NCI-H1105 treated with DMSO at 0.1 percent for 48 hours (cell line): ENCODE measurements around the gene EPHA8.

ENCODE experiments used
- DNase-seq: peaks from one replicate; lab custom pipeline; 2025; lab: John Stamatoyannopoulos, UW

The EPHA8 gene

DNA sequence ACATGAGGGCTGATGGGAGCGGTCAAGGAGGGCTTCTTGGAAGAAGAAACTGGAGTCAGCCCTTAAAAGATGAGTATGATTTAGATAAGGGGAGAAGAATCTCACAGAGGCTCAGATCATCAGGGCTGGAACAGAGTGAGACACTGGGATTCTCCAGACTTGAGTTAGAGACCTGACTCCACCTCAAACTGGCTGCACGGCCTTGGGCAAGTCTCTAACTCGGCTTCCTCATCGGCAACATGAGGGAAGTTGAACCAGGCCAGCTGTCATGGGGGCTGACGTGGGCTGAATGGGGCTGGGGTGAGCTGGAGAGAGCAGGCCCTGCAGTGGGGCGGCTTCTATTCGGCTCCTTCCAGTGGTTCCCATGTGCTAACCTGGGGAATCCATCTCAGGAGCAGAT, 82.6 kb downstream of the EPHA8 start:
- no peak for DNase-seq

DNA sequence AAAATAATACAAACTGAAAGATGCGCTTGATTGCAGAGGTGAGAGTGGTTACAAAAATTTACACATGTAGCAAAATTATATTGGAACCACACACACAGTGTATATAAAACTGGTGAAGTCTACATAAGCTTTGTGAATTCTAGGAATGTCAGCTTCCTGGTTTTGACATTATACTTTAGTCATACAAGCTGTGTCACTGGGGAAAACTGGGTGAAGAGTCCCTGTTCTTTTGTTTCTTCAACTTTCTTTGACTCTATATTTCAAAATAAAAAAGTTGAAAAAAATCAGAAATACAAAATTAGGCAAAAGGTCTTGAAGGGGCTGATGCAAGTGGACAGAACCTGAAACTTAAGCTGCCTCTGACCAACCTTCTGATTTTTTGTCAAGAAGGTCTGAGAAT, 83.1 kb downstream of the EPHA8 start:
- DNase-seq: no peak

DNA sequence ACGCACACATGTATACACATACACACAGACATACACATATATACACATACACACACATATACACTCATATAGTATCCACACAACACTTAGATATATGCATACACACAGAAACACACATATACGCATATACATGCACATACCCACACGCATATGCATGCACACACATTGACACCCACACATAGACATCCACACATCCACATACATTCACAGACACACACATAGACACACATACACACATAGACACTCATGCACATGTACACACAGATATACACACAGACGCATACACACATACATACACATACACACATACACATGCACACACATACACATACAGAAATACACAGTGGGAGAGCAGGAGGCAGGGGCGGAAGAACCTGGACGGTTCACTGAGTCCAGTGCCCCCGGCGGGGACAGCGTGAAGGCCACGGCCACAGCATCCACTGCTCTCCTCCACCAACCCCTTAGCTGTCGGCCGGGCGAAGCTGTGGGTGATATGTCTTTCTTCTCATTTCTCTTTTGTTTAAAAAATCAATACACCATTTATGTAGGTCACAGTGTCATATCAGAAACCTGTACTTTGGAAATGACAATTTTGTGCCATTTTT, 86.9 kb downstream of the EPHA8 start:
- no peak for DNase-seq

DNA sequence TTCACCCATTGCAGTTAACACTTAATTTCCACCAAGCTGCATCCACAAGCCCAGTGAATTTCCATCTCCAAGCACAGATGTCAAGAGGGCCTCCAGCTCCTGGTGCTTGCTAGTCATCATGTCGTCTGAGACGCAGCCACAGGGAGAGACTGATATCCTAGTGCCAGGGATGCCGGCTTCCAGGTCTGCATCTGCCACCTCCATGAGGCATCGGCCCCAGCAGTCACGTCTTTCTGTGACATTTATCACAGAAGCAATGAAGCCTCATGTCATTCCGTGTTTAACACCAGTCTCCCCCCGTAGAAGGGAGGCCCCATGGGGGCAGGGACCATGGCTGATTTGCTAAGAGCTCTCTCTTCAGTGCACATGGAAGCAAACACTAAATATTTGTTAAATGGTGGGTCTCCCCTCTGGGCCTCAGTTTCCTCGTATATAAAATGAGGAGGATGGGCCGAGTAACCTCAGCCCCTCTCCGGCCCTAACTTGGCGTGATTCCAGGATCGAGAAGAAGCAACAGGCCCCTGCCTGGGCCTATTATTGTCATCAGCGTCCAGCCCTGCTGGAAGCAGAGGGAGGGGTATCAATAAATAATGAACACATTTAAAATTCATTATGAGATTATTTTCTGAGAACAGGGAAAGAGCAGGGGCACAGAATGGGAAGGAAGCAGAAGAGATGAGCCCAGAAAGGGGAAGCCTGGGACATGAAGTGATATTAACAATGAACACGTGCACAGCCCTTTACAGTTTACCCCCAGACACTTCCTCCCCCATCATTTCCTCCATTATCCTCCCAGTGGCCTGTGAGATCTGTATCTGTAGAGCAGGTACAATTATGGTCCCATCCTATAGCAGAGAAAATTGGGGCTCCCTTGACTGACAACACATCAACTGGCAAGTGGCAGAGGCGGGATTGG, 88.9 kb downstream of the EPHA8 start:
- no peak for DNase-seq

DNA sequence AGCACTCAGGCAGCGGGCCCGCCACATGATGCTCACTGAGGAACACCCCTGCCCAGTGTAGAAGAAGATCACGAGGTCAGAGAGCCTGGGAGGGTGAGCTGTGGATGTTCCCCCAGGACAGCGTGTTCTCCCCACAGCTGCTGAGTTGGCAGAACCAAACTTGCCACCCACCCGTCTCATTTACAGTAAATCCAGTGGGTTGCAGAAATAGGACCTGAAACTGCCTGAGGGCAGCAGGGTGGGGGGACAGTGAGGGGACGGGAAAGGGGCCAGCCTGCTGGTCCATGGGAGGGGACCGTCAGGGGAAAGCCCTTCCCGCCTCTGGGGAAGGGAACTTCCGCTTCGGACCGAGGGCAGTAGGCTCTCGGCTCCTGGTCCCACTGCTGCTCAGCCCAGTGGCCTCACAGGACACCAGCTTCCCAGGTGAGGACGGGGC, 89.6 kb downstream of the EPHA8 start, which contains the start of gene C1QB:
Gene C1QB (plus strand): TSS at position 356 of the 436 bp plus-strand sequence. CDS start 6,227 bp downstream, outside the sequence.
- no peak for DNase-seq
